GM18520 (cell line): Measurements from ENCODE around the gene SRRM4.

ENCODE experiments used
- ATAC-seq: cut with Tn5 transposase; IDR thresholded peaks from one replicate; pipeline ENCODE4 v1.9.1; 2021; ENCODE audit not compliant: unreplicated experiment

The SRRM4 gene

DNA sequence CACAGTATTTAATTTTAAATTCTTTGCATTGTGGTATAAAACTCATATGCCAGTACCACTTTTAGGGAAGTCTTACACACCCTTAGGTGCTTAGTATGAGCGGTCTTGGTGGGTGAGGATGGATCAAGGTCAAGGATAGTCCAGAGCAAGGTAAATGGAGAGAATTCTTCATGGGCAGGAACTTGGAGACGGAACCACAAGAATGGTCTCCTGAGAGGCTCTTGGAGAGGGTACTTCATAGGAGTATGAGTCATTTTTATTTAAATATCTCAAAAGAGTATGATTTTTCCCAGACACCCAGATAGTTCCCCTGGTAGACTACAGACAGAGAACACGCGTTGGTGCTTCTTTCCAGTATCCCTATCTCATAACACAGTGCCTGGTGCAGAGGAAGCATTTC lies 219.3 kb downstream of the SRRM4 start:
- no peak for ATAC-seq

DNA sequence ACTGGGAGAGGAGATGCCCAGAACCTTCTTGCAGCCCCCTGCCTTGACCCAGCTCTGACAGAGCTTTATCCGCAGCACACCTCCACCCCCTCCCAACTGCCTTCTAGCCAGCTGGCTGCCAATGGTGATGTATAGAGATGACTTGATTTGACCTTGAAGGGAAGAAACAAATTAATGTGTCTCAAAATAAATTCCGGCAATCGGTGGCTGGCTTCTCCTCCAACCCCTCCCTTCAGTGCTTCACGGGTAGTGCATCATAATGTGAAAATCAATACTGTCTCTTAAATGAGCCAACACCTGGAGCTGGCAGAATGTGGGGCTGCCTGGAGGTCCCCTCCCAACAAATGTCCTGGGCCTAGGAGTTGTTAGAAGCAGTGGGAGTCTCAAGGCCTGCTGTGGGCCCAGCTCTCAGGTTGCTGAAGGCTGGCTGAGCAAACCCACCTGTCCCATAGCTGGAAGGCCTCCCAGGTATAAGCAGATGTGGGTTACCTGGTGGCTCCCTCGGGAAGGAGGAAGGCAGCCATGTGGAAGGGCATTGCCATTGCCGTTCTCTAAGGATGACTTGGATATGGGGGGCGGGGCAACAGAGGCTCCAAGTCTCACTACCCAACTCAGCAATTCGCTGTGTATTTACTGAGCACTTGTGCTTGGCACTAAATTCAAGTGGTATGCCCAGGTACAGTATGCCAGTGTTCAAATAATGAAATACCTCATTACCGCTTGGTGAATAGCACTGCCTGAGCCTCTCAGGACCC lies 220.6 kb downstream of the SRRM4 start:
- no peak for ATAC-seq

DNA sequence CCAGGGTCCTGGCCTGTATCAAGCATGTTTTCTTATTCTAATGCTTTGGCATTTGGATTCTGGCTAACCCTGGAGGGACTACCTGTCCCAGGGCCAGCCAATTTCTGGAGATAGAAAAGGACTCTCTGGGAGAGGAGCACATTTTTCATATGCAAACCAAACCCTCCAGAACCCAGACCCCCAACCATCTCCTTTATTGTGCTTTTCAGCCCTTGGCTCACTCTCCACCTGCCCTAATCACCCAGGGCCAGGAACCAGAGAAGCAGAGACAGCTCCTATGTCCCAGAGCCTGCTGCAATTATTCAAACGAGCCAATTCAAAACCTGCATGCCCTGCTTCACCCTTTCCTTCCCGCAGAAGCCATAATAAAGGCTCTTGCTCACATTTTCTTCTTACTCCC lies 221.2 kb downstream of the SRRM4 start:
- ATAC-seq: no peak

DNA sequence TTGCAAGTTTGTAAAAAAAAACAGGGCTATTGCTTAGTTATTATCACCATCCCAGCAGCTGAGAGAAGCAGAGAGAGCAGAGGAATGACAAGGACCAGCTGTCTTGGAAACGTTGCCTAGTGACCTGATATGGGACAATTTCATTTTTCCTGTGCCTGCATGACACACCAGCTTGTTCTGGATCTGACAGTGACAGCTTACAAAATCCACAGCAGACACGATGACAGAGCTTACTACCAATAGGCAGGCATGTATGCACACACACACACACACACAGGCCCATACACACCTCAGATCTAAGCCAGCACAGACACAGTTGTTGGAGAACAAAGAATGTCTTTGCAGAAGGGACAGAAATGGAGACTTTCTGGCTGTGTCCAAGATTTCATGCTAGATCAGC lies 222.8 kb downstream of the SRRM4 start:
- ATAC-seq: no peak

DNA sequence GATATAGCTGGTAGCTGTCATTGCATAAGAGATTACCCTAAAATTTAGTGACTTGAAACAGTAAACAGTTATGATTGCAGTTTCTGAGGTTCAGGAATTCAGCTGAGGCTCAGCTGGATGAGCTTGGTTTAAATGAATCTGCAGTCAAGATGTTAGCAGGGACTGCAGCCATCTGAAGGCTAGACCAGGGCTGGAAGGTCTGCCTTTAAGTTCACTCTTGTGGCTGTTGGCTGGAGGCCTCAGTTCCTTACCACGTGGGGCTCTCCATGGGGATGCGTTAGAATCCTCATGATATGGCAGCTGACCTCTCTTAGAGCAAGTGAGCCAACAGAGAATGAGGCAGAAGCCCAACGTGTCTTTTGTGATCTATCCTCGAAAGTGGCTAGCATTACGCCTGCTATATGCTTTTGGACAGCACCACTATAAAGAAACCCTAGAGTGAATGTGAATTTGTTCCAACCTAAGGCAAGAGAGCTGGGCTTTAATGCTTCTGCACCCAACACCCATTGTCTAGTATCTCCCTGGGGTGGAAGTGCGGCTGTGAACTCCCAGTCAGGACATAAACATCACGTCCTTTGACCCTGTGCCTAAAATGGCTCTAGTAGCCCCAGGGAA lies 223.4 kb downstream of the SRRM4 start:
- ATAC-seq: no peak

DNA sequence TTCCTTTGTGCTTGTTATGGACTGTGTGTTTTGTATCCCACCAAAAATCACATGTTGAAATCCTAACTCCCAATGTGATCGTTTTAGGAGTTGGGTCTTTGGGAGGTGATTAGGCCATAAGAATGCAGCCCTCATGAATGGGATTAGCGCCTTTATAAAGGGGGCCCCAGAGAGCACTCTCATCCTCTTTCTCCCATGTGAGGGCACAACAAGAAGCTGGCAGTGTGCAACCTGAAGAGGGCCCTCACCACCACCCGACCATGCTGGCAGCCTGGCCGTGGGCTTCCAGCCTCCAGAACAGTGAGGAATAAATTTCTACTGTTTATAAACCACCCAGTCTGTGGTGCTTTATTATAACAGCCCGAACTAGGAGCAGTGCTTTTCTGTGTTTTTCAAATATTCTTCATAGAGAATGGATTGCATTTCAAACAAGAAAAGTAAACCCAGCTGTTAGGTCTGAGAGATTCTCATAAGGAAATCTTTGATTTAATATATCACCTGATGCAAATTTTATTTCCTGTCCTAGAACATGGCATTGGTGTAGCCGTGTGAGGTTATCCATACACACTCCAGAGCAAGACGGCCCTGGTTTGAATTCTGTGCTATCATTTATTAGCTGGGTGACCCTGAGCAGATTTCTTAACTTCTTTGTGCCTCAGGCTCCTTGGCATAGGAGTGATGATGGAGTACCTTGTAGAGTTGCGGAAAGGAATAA lies 225.2 kb downstream of the SRRM4 start:
- ATAC-seq: no peak

DNA sequence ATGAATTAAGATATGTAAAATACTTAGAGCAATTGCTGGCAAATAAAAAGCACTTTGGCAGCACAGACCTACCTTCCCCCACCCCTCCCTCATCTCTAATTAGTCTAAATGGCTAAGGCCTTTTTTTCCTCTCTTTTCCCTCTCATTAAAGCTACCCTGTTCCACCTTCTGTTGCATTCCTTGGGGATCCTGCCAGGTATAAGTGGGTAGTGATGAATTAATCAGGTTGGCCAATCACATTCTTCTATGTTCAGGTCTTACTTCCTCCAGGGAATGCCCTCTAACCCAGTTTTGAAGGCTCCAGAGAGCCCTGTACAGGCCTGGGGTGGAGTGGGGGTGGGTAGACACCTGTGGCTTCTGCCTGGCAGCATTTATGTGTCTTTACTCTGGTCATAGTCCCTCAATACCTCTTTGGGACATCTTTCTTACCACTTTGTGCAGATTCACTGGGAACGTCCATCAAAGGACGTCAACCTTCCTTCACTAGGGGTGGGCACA lies 225.8 kb downstream of the SRRM4 start:
- ATAC-seq: no peak

DNA sequence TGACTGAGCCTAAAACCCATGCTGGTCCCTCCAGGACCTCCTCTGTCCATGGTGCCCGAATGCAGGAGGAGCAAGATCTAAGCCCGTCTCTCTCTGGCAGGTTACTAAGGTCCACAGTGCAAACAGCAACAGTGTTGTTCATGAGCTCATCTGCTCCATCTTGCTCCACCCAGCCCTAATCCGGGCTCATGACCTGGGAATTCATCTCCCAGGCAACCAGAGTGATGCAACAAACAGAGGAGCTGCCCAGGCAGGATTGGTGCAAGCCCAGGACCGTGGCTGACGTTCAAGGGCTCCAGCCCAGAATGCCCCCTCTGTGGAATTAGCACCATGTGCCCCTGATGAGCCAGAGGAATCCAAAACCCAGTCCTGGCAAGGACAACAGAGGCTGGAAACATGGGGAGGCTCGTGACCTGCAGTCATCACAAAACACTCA lies 227.3 kb downstream of the SRRM4 start:
- no peak for ATAC-seq

DNA sequence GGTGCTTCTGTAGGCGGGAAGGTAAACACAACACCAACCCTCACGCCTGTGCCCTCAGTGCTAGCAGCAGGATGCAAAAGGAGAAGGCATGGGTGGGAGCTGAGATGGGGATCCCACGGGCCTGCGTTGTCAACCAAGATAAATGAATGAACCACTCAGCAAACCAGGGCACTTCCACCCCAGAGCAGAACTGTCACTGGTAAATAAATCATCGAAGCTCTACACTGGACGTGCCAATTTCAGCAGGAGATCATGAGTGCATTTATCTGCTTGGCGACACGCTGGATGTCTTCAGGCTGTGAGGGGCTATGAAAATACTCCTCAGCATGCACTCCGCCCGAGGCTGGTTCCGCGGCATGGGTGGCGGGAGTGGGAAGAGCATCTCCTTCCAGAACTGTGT lies 230.5 kb downstream of the SRRM4 start:
- ATAC-seq: no peak
